GM12865 (cell line): ENCODE results near the gene FHL5.

Experiments
- DNase-seq: peaks from one replicate; pipeline ENCODE4 v3.0.0; 2010; ENCODE audit warnings: low read depth
- H3K4me3 ChIP-seq: 2 replicates; pipeline ENCODE4 v1.5.1; 2011; ENCODE audit warnings: mild to moderate bottlenecking, low read depth, low read length, control low read depth
- TF ChIP-seq, protein P1 (sequence below): IDR thresholded peaks from 2 replicates; pipeline ENCODE4 v1.5.1; 2011; ENCODE audit warnings: low read length, control low read depth, low read depth, inconsistent platforms; ENCODE audit not compliant: insufficient read depth; ENCODE audit errors: missing control alignments

FHL5 gene

GRCh38 chr6:96652552-96652951 lies 89.6 kb downstream of the FHL5 start:
- TF ChIP-seq, protein P1, sequence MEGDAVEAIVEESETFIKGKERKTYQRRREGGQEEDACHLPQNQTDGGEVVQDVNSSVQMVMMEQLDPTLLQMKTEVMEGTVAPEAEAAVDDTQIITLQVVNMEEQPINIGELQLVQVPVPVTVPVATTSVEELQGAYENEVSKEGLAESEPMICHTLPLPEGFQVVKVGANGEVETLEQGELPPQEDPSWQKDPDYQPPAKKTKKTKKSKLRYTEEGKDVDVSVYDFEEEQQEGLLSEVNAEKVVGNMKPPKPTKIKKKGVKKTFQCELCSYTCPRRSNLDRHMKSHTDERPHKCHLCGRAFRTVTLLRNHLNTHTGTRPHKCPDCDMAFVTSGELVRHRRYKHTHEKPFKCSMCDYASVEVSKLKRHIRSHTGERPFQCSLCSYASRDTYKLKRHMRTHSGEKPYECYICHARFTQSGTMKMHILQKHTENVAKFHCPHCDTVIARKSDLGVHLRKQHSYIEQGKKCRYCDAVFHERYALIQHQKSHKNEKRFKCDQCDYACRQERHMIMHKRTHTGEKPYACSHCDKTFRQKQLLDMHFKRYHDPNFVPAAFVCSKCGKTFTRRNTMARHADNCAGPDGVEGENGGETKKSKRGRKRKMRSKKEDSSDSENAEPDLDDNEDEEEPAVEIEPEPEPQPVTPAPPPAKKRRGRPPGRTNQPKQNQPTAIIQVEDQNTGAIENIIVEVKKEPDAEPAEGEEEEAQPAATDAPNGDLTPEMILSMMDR, result no peak
- H3K4me3 ChIP-seq, result no peak overlapping the region
- no peak for DNase-seq

GRCh38 chr6:96653181-96653580 lies 90.3 kb downstream of the FHL5 start:
- H3K4me3 ChIP-seq, result no peak overlapping the region
- no peak for DNase-seq
- TF ChIP-seq, protein P1, result no peak

DNA sequence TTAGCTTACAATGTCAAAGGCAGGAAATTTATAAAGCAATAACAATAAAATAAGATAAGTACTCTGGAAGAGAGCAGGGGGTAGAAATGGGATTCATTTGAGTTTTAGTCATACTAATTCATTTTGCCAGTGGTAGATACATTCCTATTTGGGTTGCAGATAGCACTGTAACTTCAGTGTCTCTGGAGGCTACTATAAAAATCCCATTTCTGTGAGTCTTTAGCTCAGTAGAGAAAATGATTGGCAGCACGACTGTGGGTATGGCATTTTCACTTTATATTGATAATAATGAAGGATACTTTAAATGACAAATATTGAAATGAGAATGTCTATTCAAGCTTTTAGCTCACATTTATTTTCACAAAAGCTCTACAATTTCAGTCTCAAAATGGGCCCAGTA lies 93.6 kb downstream of the FHL5 start:
- no peak overlapping the region for H3K4me3 ChIP-seq
- DNase-seq, result no peak
- TF ChIP-seq, protein P1, result no peak

DNA sequence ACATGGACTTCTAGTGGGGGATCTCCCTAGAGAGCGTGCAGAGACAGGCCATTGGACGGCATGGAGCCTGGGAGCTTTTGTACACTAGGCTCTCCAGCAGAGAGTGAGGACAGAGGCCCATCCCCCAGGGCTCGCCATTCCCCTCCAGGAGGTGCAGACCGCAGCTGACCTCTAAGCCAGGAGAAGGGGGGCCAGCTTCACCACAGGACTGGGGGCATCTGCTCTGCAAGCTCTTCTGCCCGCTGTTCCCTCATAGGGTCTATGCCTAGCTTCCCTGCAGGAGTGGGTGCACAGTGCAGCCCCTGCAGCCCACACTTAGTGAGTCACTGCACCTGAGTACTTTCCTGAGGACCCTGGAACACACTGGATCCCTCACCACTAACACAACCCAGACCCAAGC lies 94.4 kb downstream of the FHL5 start:
- TF ChIP-seq, protein P1, result no peak
- no peak overlapping the region for H3K4me3 ChIP-seq
- no peak for DNase-seq

DNA sequence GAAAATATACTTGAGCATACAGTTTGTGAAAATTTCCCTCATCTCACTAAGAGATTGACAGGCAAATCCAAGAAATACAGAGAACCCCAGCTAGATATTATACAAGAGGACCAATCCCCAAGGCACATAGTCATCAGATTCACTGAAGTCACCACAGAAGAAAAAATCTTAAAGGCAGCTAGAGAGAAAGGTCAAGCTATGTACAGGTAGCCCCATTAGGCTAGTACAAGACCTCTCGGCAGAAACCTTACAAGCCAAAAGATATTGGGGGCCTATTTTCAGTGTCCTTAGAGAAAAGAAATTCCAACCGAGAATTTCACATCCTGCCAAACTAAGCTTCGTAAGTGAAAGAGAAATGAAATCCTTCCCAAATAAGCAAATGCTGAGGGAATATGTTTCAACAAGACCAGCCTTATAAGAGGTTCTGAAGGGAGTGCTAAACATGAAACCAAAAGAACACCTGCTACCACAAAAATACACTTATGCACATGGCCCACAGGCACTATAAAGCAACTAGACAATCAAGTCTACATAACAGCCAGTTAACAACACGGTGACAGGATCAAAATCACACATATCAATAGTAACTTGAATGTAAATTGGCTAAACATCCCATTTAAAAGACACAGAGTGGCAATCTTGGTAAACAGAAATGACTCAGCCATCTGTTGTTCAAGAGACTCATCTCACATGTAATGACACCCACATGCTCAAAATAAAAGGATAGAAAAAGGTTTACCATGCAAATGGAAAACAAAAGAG lies 96.3 kb downstream of the FHL5 start:
- no peak overlapping the region for H3K4me3 ChIP-seq
- peak; percentile 70 for DNase-seq
- TF ChIP-seq, protein P1, result no peak
